ENCODE data around the gene SEMA3B. TPM values are rescaled to one million over a fixed set of nuclear protein-coding genes. Genes with fewer than 3 reads are reported as not detected.

Gene SEMA3B
- total RNA-seq, 1 donor from 2014 or later: 34.8 TPM

DNA sequence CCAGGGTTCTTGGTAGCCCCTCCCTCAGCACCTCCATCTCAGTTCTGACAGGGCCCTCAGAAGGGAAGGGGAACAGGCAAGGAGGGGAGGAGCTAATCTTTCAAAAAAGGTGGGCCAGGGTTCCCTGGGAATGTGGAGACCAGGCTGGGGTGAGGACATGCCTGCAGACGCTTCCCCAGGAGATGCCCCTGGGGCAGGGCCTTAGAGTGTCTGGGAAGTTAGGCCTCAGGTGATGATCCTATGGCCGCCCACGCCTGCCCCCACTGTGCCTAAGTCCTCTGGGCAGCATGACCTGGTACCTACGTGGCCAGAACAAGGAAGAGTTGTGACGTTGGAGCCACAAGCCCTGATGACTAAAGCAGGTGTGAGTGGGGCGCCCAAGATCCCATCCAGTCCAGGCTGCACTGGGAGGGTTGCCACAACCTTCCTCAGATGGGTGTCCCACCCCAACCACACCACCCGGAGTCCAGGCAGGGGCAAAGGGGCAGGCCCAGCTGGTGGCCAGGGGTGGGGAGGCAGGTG, 3.9 kb upstream of the SEMA3B start:
- no peak for DNase-seq (ENCODE audit: extremely low spot score, unreplicated experiment)
- Mint-ChIP-seq H3K27me3 (no peaks in the 10 kb centered on the region), H3K4me3 (peak overlapping the region; percentile 60), H3K27ac (peak overlapping the region; percentile 92), H3K36me3 (no peaks in the 10 kb centered on the region), H3K9me3 (no peaks in the 10 kb centered on the region), H3K4me1 (ENCODE audit: unreplicated experiment) (peaks cover 35% of the 10 kb centered on the region)
- TF ChIP-seq, protein P1, sequence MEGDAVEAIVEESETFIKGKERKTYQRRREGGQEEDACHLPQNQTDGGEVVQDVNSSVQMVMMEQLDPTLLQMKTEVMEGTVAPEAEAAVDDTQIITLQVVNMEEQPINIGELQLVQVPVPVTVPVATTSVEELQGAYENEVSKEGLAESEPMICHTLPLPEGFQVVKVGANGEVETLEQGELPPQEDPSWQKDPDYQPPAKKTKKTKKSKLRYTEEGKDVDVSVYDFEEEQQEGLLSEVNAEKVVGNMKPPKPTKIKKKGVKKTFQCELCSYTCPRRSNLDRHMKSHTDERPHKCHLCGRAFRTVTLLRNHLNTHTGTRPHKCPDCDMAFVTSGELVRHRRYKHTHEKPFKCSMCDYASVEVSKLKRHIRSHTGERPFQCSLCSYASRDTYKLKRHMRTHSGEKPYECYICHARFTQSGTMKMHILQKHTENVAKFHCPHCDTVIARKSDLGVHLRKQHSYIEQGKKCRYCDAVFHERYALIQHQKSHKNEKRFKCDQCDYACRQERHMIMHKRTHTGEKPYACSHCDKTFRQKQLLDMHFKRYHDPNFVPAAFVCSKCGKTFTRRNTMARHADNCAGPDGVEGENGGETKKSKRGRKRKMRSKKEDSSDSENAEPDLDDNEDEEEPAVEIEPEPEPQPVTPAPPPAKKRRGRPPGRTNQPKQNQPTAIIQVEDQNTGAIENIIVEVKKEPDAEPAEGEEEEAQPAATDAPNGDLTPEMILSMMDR (conservative IDR thresholded peaks at IDR 0.05): no peak

DNA sequence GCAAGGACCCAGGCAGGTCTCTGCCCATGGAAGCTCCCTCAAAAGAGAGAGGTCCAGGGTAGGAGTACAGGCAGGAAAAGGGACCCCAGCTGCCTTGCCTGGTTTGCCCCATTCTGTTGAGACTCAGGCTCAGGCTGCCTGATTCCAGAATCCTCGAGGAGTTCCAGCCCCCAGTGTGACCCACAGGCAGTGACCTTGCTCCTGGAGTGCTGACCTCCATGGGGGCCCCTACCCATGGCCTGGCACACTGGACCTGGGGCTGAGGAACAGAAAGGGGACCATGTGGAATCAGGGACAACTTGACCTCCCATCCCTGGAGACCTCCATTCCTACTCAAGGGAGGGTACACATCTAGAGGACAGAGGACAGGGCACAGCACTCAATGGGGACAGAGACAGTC, 3.4 kb upstream of the SEMA3B start:
- H3K4me3 Mint-ChIP-seq: peak overlapping the region; percentile 65
- peak overlapping the region; percentile 92 for H3K27ac Mint-ChIP-seq

DNA sequence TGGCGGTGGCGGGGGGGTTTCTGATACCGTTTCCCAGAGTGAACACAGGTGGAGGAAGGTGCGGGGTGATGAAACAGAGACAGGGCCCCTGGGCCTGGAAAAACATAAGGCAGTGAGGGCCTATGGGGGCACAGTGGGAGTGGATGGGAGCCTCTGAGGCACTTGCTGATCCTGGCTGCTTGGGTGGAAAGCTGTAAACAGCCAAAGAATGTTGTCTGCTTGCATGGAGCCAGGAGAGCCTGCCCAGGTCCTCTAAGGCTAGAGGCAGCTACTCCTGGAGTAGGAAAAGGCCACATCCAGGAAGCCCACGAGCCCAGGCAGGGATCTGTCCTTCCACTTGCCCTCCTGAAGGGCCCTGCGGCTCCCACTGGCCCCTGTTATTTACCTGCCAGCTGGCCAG, 2.9 kb upstream of the SEMA3B start:
- Mint-ChIP-seq H3K4me1 (ENCODE audit: unreplicated experiment) (peaks cover 34% of the 10 kb centered on the region), H3K36me3 (no peaks in the 10 kb centered on the region), H3K4me3 (peak overlapping the region; percentile 65), H3K27me3 (no peaks in the 10 kb centered on the region), H3K9me3 (no peaks in the 10 kb centered on the region), H3K27ac (peak overlapping the region; percentile 91)
- DNase-seq (ENCODE audit: extremely low spot score, unreplicated experiment): no peak
- TF ChIP-seq, protein P1 (conservative IDR thresholded peaks at IDR 0.05): no peak

More for the DNA sequence above, 3.4 kb upstream of the SEMA3B start:
- TF ChIP-seq, protein P1 (conservative IDR thresholded peaks at IDR 0.05): no peak
- no peaks in the 10 kb centered on the region for H3K36me3 Mint-ChIP-seq
- H3K4me1 Mint-ChIP-seq (ENCODE audit: unreplicated experiment): peaks cover 35% of the 10 kb centered on the region
- H3K27me3 Mint-ChIP-seq: no peaks in the 10 kb centered on the region
- DNase-seq (ENCODE audit: extremely low spot score, unreplicated experiment): no peak
- H3K9me3 Mint-ChIP-seq: no peaks in the 10 kb centered on the region

DNA sequence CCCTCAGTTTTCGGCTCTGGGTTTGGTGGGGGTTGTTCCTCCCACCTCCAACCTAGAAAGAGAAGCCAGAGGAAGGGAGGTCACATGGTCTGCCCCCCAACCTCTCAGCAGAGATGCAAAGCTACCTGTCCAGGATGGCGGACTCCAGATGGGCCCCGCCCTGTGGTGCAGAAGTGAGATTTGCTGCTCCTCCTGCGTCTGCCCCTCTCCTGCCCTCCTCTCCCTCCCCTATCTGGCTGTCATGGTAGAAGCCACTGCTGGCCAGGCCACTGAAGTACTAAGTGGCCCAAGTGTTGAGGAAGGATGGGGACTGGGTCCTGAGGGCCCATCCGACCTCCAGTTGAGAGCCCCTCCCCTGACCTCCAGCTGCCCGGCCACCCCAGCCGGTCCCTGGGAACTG, 2.1 kb upstream of the SEMA3B start:
- DNase-seq (ENCODE audit: extremely low spot score, unreplicated experiment): no peak
- Mint-ChIP-seq H3K4me1 (ENCODE audit: unreplicated experiment) (peaks cover 37% of the 10 kb centered on the region), H3K27ac (no peak overlapping the region), H3K9me3 (no peaks in the 10 kb centered on the region), H3K4me3 (peak overlapping the region; percentile 72), H3K36me3 (no peaks in the 10 kb centered on the region), H3K27me3 (no peaks in the 10 kb centered on the region)
- TF ChIP-seq, protein P1 (conservative IDR thresholded peaks at IDR 0.05): no peak

DNA sequence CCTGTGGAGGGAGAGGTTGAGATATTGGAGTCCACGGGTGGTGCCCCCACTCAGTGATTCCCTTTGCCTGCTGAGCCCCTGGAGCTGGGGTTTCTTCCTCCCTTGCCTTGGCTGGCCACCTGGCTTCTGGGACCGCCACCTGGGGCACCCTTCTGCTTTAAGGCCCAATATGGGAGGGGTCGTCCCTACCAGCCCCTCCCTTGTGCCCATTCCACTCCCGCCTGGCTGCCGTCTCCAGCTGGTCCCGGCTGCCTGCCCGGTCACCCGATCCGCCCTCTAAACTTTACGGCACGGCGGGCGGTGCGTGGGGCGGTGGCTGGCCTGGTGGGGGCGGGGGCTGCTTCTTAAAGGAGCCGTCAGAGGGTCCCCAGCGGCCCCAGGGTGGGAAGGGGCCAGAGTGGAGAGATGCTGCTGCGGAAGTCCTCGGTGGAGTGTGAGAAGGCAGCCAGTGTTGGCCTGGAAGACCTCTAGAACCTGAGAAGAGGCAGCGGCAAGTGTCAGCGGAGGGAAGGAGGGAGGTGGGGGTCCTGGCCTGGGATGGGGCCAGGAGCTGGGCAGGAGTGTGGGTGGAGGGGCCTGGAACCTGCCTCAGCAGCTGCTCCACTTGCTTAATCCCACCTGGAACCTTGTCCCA, 1.6 kb upstream of the SEMA3B start:
- no peaks in the 10 kb centered on the region for H3K36me3 Mint-ChIP-seq
- H3K4me3 Mint-ChIP-seq: peak overlapping the region; percentile 72
- TF ChIP-seq, protein P1 (conservative IDR thresholded peaks at IDR 0.05): no peak
- no peaks in the 10 kb centered on the region for H3K9me3 Mint-ChIP-seq
- H3K27me3 Mint-ChIP-seq: no peaks in the 10 kb centered on the region
- peak overlapping the region; percentile 85 for H3K27ac Mint-ChIP-seq
- no peak for DNase-seq (ENCODE audit: extremely low spot score, unreplicated experiment)
- peaks cover 38% of the 10 kb centered on the region for H3K4me1 Mint-ChIP-seq (ENCODE audit: unreplicated experiment)

All from type B pancreatic cell (in vitro differentiated cells).